ENCODE data around the gene SMOC2.
A peak's percentile ranks its signal among the peaks of the same experiment; 100 is the strongest.

SMOC2 gene

DNA sequence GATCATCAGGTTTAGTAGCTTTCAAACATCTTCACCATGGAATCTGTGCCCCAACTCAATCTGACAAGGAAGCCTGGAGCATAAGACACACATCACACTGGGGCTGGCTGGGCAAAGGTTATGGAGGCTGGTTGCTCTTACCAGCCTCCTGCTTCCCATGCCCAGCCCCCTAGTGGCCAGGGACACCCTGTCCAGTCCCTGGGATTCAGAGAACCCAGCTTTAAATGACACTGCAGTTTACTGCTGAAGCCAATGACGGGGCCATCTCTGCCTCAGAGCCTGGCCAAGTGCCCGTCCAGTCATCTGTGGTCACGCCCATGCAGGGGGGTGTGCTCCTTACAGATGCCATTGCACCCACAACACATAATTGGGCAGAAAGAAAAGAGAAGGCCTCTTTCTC lies 272.9 kb downstream of the SMOC2 start:
- peak; percentile 73 for DNase-seq (ENCODE audit: low spot score)

DNA sequence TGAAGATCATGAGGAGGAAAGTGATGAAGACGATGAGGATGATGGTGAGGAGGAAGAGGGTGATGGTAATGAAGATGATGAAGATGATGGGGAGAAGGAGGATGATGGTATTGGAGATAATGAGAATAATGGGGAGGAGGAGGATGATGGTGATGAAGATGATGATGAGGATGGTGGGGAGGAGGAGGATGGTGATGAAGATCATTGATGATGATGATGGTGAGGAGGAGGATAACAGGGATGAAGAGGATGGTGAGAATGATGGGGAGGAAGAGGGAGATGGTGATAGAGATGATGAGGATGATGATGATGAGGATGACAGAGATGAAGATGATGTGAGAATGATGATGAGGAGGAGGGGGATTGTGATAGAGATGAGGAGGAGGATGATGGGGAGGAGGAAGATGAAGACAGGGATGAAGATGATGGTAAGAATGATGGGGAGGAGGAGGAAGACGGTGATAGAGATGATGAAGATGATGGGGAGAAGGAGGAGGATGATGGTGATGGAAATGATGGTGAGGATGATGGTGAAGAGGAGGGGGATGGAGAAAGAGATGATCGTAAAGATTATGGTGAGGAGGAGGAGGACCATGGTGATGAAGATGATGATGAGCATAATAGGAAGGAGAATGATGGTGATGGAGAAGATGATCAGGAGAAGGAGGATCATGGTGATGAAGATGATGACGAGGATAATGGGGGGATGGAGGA lies 273.7 kb downstream of the SMOC2 start:
- DNase-seq (ENCODE audit: low spot score), result no peak

DNA sequence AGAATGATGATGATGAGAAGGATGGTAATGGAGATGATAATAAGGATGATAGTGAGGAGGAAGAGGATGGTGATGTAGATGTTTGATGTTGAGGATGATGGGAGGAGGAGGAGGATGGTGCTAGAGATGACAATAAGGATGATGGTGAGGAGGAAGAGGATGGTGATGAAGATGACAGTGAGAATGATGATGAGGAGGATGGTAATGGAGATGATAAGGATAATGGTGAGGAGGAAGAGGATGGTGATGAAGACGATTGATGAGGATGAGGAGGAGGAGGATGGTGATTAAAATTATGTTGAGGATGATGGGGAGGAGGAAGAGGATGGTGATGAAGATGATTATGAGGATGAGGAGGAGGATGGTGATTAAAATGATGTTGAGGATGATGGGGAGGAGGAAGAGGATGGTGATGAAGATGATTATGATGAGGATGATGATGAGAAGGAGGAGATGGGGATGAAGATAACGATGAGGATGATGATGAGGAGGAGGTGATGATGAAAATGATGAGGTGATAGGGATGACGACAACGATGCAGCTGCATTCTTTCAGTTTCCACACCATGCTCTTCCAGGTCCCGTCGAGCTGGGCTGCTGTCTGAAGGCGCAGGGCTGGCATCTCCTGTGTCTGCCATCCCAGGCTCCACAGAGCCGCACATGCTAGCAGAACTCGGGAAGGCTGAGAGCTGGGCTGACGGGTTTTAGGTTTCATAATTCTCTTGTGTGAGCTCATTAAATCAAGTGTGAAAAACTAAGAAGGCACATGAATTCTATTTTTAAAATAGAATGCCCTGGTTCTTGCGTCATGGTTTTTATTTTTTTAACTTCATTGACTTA lies 274.9 kb downstream of the SMOC2 start:
- no peak for DNase-seq (ENCODE audit: low spot score)

DNA sequence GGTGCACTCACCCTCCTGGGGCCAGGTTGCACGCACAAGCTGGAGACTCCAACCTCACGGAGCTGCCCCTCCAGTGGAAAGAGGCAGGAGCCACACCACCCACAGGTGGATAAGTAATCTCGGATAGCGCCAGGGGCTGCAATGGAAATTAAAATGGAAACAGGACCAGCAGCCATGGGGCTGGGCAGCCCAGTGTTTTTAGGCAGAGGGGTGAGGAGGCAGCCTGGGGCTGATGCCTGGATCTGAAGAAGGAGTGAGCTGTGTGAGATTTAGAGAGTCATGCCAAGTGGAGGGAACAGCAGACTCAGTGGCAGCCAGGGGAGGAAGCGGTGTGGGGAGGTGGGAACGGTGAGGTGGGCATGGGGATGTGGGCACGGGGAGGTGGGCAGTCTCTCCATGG lies 275.6 kb downstream of the SMOC2 start:
- no peak for DNase-seq (ENCODE audit: low spot score)

DNA sequence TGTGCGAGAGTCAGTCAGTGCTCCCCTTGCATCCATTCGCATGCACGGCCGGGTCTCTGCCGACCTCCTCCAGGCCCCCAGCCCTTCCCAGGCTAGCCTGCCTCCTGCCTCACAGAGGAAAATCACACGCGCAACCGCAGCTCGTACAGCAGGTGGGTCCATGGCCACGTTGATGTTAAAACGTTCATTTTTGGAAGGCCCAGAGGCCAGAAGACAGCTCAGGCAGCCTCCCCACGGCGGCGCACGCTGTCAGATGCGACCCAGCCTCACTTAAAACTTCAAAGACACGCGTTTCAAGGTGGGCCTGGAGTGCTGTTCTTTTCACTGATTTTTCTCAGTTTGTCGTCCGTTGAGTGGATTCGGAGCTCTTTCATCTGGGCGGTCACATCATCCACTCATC lies 276.5 kb downstream of the SMOC2 start:
- no peak for DNase-seq (ENCODE audit: low spot score)

Data from HuH-7 (cell line).